Loucy (cell line): Measurements from ENCODE around the gene ABHD14A.

ENCODE experiments used
- EZH2phosphoT487 ChIP-seq: fragments of 200-600 bp; IDR thresholded peaks from 2 replicates; pipeline ENCODE4 v1.6.1; 2018; ENCODE audit warnings: antibody characterized with exemption, mild to moderate bottlenecking, moderate library complexity, borderline replicate concordance
- TF ChIP-seq, protein P1 (sequence below): fragments of 200-600 bp; sonication (generic); conservative IDR thresholded peaks from 2 replicates; pipeline ENCODE4 v1.5.1; 2014; ENCODE audit warnings: mild to moderate bottlenecking, antibody characterized with exemption, low read length

GRCh38 chr3:51954713-51955112 lies 20.2 kb upstream of the ABHD14A start:
- TF ChIP-seq, protein P1, sequence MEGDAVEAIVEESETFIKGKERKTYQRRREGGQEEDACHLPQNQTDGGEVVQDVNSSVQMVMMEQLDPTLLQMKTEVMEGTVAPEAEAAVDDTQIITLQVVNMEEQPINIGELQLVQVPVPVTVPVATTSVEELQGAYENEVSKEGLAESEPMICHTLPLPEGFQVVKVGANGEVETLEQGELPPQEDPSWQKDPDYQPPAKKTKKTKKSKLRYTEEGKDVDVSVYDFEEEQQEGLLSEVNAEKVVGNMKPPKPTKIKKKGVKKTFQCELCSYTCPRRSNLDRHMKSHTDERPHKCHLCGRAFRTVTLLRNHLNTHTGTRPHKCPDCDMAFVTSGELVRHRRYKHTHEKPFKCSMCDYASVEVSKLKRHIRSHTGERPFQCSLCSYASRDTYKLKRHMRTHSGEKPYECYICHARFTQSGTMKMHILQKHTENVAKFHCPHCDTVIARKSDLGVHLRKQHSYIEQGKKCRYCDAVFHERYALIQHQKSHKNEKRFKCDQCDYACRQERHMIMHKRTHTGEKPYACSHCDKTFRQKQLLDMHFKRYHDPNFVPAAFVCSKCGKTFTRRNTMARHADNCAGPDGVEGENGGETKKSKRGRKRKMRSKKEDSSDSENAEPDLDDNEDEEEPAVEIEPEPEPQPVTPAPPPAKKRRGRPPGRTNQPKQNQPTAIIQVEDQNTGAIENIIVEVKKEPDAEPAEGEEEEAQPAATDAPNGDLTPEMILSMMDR: no peak
- no peak for TF ChIP-seq EZH2phosphoT487
